Ascending aorta (tissue), 2 donors: ENCODE data around the gene CEP112. TPM values are rescaled to one million over a fixed set of nuclear protein-coding genes. Genes with fewer than 3 reads are reported as not detected.

Source experiments
- DNase-seq, 2 donors: peaks; one replicate each; pipeline ENCODE4 v3.0.0-alpha.2; 2019; ENCODE audit warnings: low spot score in 2 of 2
- H3K27ac ChIP-seq, 2 donors: fragments of 200-600 bp; sonication (generic); one replicate each; pipeline ENCODE4 v1.5.1; 2016 to 2017; ENCODE audit warnings: mild to moderate bottlenecking in 1 of 2
- H3K27me3 ChIP-seq: fragments of 200-600 bp; sonication (generic); one replicate; pipeline ENCODE4 v1.5.1; 2017
- H3K36me3 ChIP-seq, 2 donors: fragments of 200-600 bp; sonication (generic); one replicate each; pipeline ENCODE4 v1.5.1; 2016
- H3K4me1 ChIP-seq, 2 donors: fragments of 200-600 bp; sonication (generic); one replicate each; pipeline ENCODE4 v1.5.1; 2016 to 2017; ENCODE audit warnings: mild to moderate bottlenecking in 1 of 2
- H3K4me3 ChIP-seq, 2 donors: fragments of 200-600 bp; sonication (generic); one replicate each; pipeline ENCODE4 v1.5.1; 2016 to 2017; ENCODE audit warnings: mild to moderate bottlenecking in 1 of 2
- H3K9me3 ChIP-seq, 2 donors: fragments of 200-600 bp; sonication (generic); one replicate each; pipeline ENCODE4 v1.5.1; 2016
- CTCF ChIP-seq, 3 experiments: fragments of 200-600 bp in 2 of 3; fragments of 450-650 bp in 1 of 3; sonication (generic) in 2 of 3; IDR thresholded peaks; one replicate each; pipeline ENCODE4 v1.5.1; 2016 to 2019; ENCODE audit warnings: antibody characterized with exemption in 3 of 3, mild to moderate bottlenecking in 1 of 3, moderate library complexity in 1 of 3
- intact Hi-C: fragments of 100-400 bp; cut with DNase I; formaldehyde crosslinking; loops from one replicate; pipeline ENCODE4 v1.15.1; 2023
- total RNA-seq: library from RNA; depleted of rRNA; stranded (reverse); fragments of >200 nt; gene quantifications from one replicate; pipeline ENCODE4 v1.1.0, GENCODE V29; 2016

Gene CEP112
- total RNA-seq, 1 donor from 2014 or later, result 11.4 TPM

- DNase-seq, result no peak
- intact Hi-C loops, result loop anchor here (10.0 kb wide), 1 partner anchor 505 kb away; no protein-coding TSS in a partner anchor
- TF ChIP-seq CTCF (IDR thresholded peaks at IDR 0.05), result no peak
Observed at GRCh38 chr17:65780111-65780510, 411.8 kb downstream of the CEP112 start.

GRCh38 chr17:65776890-65777289, 415.0 kb downstream of the CEP112 start:
- no peak for TF ChIP-seq CTCF (IDR thresholded peaks at IDR 0.05)
- no peaks in the 10 kb centered on the region for H3K36me3 ChIP-seq
- DNase-seq, result no peak
- H3K9me3 ChIP-seq, result no peaks in the 10 kb centered on the region
- H3K4me1 ChIP-seq, result no peaks in the 10 kb centered on the region
- intact Hi-C loops, result no loop called here
- no peak overlapping the region for H3K4me3 ChIP-seq
- H3K27ac ChIP-seq, result no peak overlapping the region
- H3K27me3 ChIP-seq, result no peaks in the 10 kb centered on the region

More at GRCh38 chr17:65780111-65780510, 411.8 kb downstream of the CEP112 start:
- no peak overlapping the region for H3K27ac ChIP-seq
- H3K4me3 ChIP-seq, result no peak overlapping the region
- no peaks in the 10 kb centered on the region for H3K9me3 ChIP-seq
- H3K36me3 ChIP-seq, result no peaks in the 10 kb centered on the region
- H3K4me1 ChIP-seq, result peaks cover 6 to 11% of the 10 kb centered on the region in 2 donors
- no peaks in the 10 kb centered on the region for H3K27me3 ChIP-seq

GRCh38 chr17:65774787-65775186, 417.1 kb downstream of the CEP112 start:
- no peak for TF ChIP-seq CTCF (IDR thresholded peaks at IDR 0.05)
- Histone ChIP-seq H3K36me3 (no peaks in the 10 kb centered on the region), H3K27me3 (no peaks in the 10 kb centered on the region), H3K4me3 (no peak overlapping the region), H3K9me3 (no peaks in the 10 kb centered on the region), H3K27ac (no peak overlapping the region), H3K4me1 (no peaks in the 10 kb centered on the region)
- intact Hi-C loops, result no loop called here
- DNase-seq, result no peak

GRCh38 chr17:65772989-65773388, 418.9 kb downstream of the CEP112 start:
- no peak for TF ChIP-seq CTCF (IDR thresholded peaks at IDR 0.05)
- H3K27me3 ChIP-seq, result no peaks in the 10 kb centered on the region
- H3K36me3 ChIP-seq, result no peaks in the 10 kb centered on the region

GRCh38 chr17:65771704-65772103, 420.2 kb downstream of the CEP112 start:
- Histone ChIP-seq H3K4me3 (no peak overlapping the region), H3K36me3 (no peaks in the 10 kb centered on the region), H3K4me1 (no peaks in the 10 kb centered on the region), H3K9me3 (no peaks in the 10 kb centered on the region), H3K27ac (no peak overlapping the region), H3K27me3 (no peaks in the 10 kb centered on the region)
- TF ChIP-seq CTCF (IDR thresholded peaks at IDR 0.05), result no peak
- DNase-seq, result no peak
- intact Hi-C loops, result no loop called here

More at GRCh38 chr17:65772989-65773388, 418.9 kb downstream of the CEP112 start:
- Histone ChIP-seq H3K4me1 (no peaks in the 10 kb centered on the region), H3K27ac (no peak overlapping the region), H3K4me3 (no peak overlapping the region), H3K9me3 (no peaks in the 10 kb centered on the region)
- DNase-seq, result no peak
- intact Hi-C loops, result no loop called here

GRCh38 chr17:65763786-65764185, 428.1 kb downstream of the CEP112 start:
- no peaks in the 10 kb centered on the region for H3K9me3 ChIP-seq
- no peaks in the 10 kb centered on the region for H3K36me3 ChIP-seq
- DNase-seq, result no peak
- intact Hi-C loops, result no loop called here
- H3K4me1 ChIP-seq, result no peaks in the 10 kb centered on the region
- H3K4me3 ChIP-seq, result no peak overlapping the region
- no peak for TF ChIP-seq CTCF (IDR thresholded peaks at IDR 0.05)
- H3K27me3 ChIP-seq, result no peaks in the 10 kb centered on the region
- H3K27ac ChIP-seq, result no peak overlapping the region
